HG02588 (cell line): ENCODE results near the gene RPL39L.
"Not testable (repeated sequence)": the region's sequence is repeated elsewhere in the genome, so short reads cannot be mapped to it uniquely, and the experiment has no call there.

Source experiments
- ATAC-seq: cut with Tn5 transposase; IDR thresholded peaks from one replicate; pipeline ENCODE4 v1.9.1; 2021; ENCODE audit warnings: mild to moderate bottlenecking, moderate library complexity; ENCODE audit not compliant: unreplicated experiment

Gene RPL39L

DNA sequence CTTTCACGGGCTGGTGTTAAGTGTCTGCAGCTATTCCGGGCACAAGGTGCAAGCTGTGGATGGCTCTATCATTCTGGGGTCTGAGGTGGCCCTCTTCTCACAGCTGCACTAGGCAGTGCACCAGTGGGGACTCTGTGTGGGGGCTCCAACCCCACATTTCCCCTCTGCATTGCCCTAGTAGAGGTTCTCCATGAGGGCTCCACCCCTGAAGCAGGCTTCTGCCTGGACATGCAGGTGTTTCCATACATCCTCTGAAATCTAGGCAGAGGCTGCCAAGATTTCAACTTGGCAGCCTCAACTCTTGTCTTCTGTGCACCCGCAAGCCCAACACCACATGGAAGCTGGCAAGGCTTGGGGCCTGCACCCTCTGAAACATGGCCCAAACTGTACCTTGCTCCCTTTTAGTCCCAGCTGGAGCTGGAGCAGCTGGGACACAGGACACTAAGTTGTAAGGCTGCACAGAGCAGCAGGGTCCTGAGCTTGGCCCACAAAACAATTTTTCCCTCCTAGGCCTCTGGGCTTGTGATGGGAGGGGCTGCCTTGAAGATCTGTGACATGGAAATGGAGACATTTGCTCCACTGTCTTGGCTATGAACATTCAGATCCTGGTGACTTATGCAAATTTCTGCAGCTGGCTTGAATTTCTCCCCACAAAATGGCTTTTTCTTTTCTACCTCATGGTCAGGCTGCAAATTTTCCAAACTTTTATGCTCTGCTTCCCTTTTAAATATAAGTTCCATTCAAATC, 6.0 kb upstream of the RPL39L start:
- no peak for ATAC-seq

DNA sequence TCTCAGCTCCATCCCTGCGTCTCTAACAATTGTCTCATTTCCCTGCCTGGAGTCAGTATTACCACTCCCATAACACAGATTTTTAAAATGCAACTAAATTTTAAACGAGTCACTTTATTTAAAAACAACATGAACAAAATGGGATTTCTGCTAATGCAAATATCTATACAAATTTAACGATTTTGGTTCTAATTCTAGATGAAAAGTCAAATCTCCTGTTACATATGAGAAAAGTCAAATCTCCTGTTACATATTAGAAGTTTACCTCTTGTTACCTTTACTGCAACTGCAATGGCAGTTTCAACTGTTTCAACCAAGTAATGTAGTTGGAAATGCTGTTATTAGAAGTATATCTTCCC, 578 bp upstream of the RPL39L start:
- no peak for ATAC-seq

DNA sequence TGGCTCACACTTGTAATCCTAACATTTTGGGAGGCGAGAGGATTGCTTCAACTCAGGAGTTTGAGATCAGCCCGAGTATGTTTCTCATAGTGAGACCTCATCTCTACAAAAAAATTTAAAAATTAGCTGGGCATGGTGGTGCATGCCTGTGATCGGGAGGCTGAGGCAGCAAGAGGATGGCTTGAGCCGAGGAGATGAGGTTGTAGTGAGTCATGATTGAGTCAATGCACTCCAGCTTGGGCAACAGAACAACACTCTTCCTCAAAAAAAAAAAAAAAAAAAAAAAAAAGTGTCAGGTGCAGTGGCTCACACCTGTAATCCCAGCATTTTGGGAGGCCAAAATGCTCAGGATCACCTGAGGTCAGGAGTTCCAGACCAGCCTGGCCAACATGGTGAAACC, 2.4 kb downstream of the RPL39L start:
- no peak for ATAC-seq

DNA sequence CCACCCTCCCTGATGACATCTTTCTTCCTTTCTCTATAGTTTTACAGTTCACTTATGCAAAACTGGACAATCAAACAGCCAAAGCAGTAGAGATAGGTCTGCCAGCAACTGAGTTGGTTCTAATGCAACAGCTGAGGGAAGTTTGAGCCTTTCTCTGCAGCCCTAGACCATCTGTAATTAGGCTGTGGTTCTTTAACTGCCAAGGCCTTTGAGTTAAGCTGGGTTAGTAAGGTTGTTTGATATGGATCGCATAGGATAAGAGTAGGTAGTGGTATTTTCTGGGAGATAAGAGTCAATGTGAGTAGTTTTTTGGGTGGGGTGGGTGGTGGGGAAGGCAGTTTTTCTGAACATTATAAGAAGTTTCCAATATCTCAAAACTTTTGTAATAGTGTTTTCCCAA, 3.0 kb downstream of the RPL39L start:
- ATAC-seq, result no peak

DNA sequence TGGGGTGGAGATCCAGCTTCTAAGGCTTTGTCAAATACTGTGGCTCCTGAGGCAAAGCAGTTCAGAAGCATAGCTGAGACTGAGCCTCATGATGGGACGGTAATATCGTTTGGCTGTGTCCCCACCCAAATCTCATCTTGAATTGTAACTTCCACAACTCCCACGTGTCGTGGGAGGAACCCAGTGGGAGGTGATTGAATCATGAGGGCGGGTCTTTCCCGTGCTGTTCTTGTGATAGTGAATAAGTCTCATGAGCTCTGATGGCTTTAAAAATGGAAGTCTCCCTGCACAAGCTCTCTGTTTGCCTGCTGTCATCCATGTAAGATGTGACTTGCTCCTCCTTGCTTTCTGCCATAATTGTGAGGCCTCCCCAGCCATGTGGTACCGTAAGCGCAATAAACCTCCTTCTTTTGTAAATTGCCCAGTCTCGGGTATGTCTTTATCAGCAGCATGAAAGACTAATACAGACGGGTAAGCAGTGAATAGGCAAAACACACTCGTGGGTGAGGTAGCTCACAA, 4.1 kb downstream of the RPL39L start:
- ATAC-seq, result not testable (repeated sequence)

DNA sequence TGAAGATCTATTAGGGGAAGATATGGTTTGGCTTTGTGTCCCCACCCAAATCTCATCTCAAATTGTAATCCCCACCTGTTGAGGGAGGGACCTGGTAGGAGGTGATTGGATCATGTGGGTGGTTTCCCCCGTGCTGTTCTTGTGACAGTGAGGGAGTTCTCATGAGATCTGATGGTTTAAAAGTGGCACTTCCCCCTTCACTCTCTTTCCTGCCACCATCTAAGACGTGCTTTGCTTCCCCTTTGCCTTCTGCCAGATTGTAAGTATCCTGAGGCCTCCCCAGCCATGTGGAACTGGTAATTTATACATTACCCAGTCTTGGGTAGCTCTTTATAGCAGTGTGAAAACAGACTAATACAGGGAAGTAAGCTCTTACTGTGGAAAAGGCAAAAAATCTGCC, 6.1 kb downstream of the RPL39L start:
- ATAC-seq, result not testable (repeated sequence)

DNA sequence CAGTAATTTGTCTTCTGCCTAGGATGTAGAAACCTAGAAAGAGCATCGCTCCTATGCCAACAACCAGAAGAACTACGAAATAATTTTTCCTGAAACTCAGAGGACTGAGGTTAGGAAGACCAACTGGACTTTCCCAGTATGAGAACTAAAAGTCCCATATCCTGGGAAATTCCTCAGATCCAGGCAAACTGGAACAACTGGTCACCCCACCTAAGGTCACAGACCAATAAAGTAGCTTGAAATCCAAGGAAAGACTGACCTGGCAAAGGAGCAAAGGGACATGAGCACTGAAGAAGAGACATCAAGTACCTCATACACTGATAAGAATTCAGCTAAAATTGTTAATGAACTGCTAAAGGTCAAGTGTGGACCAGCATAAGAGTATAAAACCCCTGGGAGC, 6.6 kb downstream of the RPL39L start:
- ATAC-seq, result no peak

DNA sequence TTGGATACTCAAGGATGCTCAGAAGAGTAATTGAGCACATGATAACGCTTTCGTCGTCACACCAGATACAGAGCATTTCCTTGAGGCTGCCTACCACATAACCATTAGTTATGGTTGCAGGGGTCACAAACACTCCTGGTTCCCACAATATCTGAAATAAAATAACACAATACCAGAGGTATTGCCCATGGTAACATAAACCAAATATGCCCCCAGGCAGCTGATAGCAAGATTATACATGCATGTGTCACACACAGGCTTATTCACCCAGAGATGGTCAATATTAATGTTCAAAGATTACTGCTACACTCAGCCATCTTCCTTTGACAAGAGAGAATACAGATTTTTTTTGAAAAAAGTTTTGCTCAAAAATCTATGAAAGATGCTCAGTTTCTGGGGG, 7.3 kb downstream of the RPL39L start:
- ATAC-seq, result no peak

DNA sequence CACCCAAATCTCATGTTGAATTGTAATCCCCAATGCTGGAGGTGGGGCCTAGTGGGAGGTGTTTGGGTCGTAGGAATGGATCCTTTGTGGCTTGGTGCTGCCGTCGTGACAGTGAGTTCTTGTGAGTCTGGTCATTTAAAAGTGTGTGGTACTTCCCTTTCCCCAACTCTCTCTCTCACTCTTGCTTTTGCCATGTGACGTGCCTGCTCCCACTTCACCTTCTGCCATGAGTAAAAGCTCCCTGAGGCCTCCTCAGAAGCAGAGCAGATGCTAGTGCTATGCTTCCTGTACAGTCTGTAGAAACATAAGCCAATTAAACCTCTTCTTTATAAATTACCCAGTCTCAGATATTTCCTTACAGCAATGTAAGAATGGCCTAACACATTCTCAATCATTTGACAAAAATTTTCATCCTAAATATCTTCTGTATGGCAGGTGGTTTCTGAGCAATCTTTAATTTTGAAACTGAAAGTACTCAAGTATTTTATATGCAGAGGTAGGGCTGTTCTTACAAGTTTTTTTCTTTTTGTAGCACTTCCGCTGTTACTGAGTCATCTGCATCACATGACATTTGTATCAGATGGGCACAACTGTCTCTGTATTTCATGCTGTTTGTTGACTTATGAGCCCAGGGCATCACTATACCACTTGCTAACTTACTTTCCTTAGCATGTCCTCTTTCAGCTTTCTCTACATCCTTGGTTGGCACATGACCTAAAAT, 8.8 kb downstream of the RPL39L start:
- peak; percentile 64 for ATAC-seq

DNA sequence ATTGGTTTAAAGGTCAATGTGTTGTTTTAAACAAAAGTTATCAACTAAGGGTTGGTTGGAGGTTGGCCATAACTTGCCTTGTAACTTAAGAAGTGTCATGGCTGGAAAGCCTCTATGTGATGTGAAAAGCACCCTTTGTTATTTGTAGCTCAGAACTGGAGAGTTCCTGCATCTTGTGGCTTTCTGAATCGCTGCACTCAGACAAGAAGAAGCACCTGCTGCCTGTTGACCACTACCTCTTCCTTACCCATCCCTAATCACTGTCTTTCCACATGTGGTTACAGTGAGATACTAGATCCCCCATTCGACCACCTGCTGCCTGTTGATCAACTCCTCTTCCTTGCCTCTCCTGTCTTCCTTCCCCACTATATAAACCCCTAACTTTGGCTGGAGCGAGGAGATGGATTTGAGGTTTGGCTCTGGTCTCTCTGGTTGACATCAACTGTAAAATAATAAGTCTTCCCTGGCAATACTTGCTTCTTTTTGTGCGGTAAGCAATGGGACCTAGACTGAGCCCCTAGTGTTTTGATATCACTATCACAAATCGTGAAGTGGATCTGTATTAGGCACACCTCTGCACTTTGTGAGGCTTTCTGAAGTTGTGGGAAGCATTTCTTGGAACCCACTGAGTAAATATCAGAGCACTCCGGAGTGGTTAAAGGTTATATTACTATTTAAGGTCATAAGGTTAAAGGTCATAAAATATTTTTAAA, 13.8 kb downstream of the RPL39L start:
- ATAC-seq, result peak; percentile 79

DNA sequence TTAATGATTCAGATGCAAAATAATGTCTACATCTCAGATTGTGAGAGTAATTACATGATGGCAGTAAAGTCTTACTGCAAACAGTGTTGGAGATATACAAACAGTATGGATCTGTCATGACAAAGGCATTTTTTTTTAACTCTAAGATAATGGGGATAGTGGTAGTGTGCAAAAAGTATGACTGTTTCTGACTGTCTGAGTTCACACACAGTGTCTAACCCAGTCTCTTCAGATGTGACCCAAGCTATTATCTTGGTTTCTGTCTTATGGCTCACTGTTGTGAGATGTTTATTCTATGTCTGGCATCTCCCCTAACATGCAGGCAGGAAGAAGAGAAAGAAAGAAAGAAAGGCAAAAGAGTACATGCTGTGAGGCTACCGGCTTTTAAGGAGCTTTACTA, 17.0 kb downstream of the RPL39L start:
- ATAC-seq, result no peak

DNA sequence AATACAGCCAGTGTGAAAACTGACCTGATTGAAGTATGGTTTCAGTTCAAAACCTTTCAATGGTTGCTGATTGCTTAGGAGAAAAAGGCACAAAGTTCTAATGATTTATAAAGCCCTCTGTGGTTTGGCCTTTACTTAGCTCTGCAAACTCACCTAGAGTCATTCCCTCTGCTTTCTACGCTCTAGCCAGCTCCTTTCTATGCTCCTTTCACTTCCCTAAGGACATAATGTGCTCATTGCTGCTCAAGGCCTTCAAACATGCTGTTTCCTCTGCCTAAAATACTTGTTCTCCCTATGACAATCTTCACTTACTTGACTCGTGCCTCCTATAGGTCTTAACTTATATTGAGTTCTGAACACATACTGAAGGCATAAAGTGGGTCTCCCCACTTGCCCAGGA, 19.0 kb downstream of the RPL39L start:
- no peak for ATAC-seq

DNA sequence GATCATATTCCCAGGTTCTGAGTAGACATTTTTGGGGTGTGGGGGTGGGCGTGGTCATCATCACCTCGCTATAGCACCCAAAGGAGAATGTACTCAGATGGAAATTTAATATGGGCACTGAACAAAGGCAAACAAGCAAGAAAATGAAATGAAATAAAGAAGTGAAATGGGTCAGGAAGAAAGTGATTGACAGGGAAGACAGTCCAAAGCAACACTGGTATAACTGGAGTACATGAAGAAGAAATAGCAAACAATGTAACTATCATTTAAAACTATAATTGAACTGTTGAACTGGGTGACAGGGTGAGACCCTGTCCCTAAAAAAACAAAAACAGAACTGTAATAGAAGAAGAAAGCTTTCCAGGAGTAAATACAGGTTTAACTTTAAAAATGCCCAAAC, 24.8 kb downstream of the RPL39L start:
- ATAC-seq, result no peak

DNA sequence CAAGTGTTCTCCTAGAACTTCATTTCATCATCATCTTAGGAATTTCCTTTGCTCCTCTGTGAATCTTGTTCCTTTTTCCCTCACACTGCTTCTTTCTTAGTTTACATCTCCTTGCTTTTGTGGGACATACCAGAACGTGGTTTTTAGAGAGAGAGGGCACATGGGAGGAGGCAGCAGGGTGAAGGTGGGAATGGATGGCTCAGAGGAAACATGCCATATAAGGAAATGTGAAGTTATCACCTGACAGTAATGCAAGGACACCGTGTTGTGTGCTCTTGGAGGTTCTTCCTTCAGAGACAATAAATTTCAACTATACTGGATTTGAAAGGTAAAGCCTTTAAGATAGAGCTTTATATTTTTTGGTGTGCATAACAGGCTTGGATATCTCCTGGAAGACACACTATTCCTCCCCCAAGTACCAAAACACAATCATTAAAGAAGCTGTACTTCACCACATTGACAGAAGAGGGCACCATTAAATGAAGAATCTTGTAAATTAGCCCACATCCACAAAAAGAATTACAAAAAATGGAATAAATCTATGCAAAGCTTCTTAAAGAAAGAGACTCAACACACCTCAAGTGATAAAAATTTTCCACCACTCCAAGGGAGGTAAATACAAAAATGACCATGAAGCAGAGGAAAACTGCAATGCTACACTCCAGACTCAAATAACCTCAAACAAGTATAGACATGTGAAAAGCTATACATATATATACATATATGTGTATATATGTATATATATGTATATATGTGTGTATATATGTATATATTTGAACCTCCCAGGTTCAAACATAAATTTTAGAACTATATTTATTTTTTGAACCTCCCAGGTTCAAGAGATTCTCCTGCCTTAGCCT, 26.1 kb downstream of the RPL39L start:
- no peak for ATAC-seq

DNA sequence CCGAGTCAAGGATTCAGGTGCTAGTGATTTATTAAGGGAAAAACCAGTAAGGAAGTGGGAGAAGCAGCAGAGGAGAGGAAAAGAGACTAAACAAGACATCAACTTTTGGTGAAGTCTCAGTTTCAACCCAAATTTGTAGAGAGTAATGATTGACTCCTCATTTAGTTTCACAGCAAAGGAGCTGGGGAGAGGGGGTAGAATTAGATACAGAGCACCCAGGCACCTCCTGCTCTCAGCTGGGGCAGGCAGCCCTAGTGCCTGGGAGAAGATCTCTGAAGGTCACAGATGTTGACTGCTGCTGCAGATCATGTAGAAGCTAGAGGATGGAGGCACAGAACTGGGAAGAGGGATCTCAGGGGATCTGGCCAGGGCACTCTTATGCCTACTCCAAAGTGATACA, 29.1 kb downstream of the RPL39L start:
- no peak for ATAC-seq

DNA sequence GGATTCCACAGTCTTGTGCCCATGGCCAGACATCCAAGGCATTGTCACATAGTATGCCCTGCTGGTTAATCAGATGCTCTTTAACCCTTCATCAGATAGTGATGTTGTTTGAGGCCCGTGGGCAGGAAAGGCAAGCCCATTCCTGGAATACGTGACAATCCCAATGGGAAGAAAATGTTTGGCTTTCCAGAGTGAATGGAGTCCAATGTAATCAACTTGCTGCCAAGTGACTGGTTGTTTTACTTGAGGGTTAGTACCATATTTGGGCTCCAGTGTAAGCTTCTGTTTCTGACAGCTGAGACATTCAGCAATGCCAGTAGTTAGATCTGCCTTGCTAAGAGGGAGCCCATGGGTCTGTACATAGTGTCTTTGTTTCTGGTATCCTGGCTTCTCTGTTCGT, 31.3 kb downstream of the RPL39L start:
- no peak for ATAC-seq

DNA sequence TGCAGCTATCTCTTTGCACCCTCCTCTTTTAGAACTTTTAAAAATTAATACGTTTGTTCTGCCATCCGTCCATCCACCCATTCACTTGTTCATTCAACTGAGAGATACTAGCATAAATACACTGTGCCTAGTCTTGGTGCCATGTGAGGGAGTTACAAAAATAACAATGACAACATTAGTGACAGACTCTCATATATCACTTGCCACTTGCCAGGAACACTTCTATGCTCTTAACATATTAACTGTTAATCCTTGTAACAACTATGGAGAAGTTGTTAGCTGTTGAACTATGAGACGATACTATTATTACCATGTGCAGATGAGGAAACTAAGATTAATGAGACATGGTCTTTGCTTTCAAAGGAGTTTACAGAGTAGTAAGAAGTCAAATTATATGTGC, 33.6 kb downstream of the RPL39L start:
- ATAC-seq, result no peak

DNA sequence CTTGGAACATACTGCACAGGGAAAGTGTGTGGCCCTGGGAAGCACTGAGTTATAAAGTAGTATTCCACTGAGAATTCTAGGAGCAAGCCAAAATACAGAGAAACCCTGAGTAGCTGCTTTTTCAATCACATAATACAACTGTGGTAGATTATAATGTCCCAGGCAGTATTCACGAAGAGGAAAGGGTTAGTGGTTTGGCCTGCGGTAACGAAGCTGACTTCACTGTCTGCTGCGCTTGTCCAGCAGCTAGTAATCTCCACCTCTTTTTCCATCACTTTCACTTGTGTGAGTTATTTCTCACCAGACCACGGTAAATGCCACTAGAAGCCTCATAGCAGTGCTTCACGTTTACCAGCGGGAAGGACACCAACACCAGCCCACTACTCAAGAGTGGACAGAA, 34.4 kb downstream of the RPL39L start:
- ATAC-seq, result peak; percentile 61

DNA sequence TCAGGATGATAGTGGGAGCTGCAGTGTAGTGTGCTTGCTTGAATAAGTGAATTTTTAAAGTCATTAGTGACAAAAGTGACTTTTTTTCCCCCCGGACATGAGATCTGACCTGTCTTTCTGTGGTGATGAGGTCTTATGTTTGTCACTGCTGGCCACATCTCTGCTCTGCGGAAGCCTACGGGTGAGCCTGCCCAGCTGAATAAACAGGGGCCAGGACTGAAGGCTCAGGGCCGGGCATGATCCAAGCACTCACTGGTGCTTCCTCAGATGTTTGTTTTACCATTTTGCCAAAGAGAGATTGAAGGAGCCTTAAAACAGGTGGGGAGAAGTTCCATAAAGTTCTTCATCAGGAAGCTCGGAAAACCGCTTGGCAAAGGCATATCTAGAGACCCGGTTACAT, 35.0 kb downstream of the RPL39L start:
- ATAC-seq, result no peak

DNA sequence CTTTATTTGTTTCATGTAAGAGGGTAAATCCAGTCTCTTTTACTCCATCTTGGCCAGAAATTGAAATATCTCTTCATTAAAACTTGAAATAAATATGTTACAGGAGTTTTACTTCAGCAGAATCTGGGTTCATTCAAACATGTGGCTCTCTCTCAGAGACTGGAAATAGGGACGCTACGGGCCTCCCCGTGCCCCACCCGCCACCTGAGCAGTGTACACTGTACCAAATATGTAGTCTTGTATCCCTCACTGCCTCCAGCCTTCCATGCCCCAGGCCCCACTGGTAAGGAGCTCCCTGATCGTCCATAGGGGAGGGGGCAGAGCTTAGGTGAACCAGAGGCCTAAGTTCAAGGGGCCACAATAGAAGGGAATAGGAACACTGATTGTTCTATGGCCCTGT, 36.0 kb downstream of the RPL39L start:
- no peak for ATAC-seq

DNA sequence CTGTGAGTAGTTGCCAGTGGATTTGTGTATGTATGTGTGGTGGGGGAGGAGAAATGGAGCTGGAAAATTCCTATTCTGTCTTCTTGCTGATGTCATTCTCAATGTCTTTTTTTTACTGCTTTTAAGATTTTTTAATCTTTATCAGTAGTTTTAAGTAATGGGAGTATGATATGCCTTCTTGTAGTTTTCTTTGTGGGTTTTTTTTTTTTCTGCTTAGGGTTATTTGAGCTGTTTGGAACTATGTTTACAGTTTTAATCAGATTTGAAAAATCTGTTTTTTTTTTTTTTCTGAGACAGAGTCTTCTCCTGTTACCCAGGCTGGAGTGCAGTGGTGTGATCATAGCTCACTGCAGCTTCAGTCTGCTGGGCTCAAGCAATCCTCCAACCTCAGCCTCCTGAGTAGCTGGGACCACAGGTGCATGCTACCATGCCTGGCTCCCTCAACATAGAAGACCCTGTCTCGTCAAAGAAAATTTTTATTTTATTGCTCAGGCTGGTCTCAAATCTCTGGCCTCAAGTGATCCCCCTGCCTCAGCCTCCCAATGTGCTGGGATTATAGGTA, 37.1 kb downstream of the RPL39L start:
- no peak for ATAC-seq
